H1 (cell line): ENCODE data around the gene TUBGCP6. TPM values are rescaled to one million over a fixed set of nuclear protein-coding genes. Genes with fewer than 3 reads are reported as not detected.

ENCODE experiments used
- CTCF ChIA-PET: fragments of 300-600 bp; sonication (Branson Sonifier 250); formaldehyde crosslinking; loops from one replicate; lab custom pipeline; 2021; ENCODE audit not compliant: partially characterized antibody; lab: Charles Lee
- POLR2A ChIA-PET: fragments of 300-600 bp; sonication (Branson Sonifier 250); formaldehyde crosslinking; loops from one replicate; lab custom pipeline; 2021; ENCODE audit warnings: inconsistent platforms; ENCODE audit not compliant: partially characterized antibody; lab: Charles Lee
- DNase-seq, 2 experiments: peaks; one replicate each; pipeline versions ENCODE4 v3.0.0 to v3.0.0-alpha.2; 2010 to 2022; ENCODE audit warnings: low spot score in 2 of 2, low read depth in 1 of 2, mixed read lengths in 1 of 2
- FAIRE-seq: peaks from 2 replicates; lab custom pipeline; 2011; peaks lifted over from hg19 to GRCh38; lab: Jason Lieb, UNC
- H2AFZ ChIP-seq: 2 replicates; pipeline ENCODE4 v1.8.1; 2012; ENCODE audit warnings: low read length, inconsistent platforms
- H2AK5ac ChIP-seq: 2 replicates; pipeline ENCODE4 v1.6.1; 2013; ENCODE audit warnings: low read depth, low read length
- H2BK120ac ChIP-seq: replicated peaks from 2 replicates; pipeline ENCODE3; 2013; ENCODE audit warnings: low read depth, low read length, inconsistent platforms
- H2BK12ac ChIP-seq: 2 replicates; pipeline ENCODE4 v1.6.1; 2013; ENCODE audit warnings: low read depth, low read length
- H2BK15ac ChIP-seq: 2 replicates; pipeline ENCODE4 v1.6.1; 2013; ENCODE audit warnings: low read length
- H2BK20ac ChIP-seq: 2 replicates; pipeline ENCODE4 v1.6.1; 2013; ENCODE audit warnings: low read length
- H2BK5ac ChIP-seq: 2 replicates; pipeline ENCODE4 v1.6.1; 2013; ENCODE audit warnings: low read depth, low read length
- H3K14ac ChIP-seq: 2 replicates; pipeline ENCODE4 v1.6.1; 2013; ENCODE audit warnings: inconsistent platforms; ENCODE audit not compliant: insufficient read length
- H3K18ac ChIP-seq: 2 replicates; pipeline ENCODE4 v1.6.1; 2013; ENCODE audit warnings: low read length; ENCODE audit errors: extremely low read depth
- H3K23ac ChIP-seq: 2 replicates; pipeline ENCODE4 v1.6.1; 2013; ENCODE audit warnings: inconsistent platforms; ENCODE audit not compliant: insufficient read length
- H3K23me2 ChIP-seq: 2 replicates; pipeline ENCODE4 v1.6.1; 2013; ENCODE audit warnings: low read depth, low read length
- H3K27ac ChIP-seq: 2 replicates; pipeline ENCODE4 v1.6.1; 2011; ENCODE audit warnings: low read depth, low read length, inconsistent platforms
- H3K27me3 ChIP-seq, 4 experiments: replicated peaks in 1 of 4; 1 replicate in 1 of 4; 2 replicates in 3 of 4; pipeline versions ENCODE4 v1.6.1 to v1.8.1; 2011 to 2013; ENCODE audit warnings: low read length in 3 of 4, mild to moderate bottlenecking in 3 of 4, inconsistent platforms in 2 of 4, mixed read lengths in 2 of 4, moderate library complexity in 1 of 4; ENCODE audit not compliant: control insufficient read depth in 3 of 4, insufficient read depth in 3 of 4; ENCODE audit errors: extremely low read depth in 1 of 4
- H3K36me3 ChIP-seq, 4 experiments: 2 replicates each; pipeline versions ENCODE4 v1.6.1 to v1.8.1; 2011 to 2013; ENCODE audit warnings: mild to moderate bottlenecking in 4 of 4, low read length in 3 of 4, moderate library complexity in 2 of 4, control low read depth in 1 of 4, inconsistent platforms in 1 of 4; ENCODE audit not compliant: insufficient read depth in 4 of 4, control insufficient read depth in 2 of 4
- H3K4ac ChIP-seq: replicated peaks from 2 replicates; pipeline ENCODE3; 2013; ENCODE audit warnings: low read length, low read depth, mixed read lengths, inconsistent platforms; ENCODE audit not compliant: insufficient read length
- H3K4me1 ChIP-seq, 4 experiments: replicated peaks in 1 of 4; 1 replicate in 1 of 4; 2 replicates in 3 of 4; pipeline versions ENCODE4 v1.6.1 to v1.8.1; 2011 to 2013; ENCODE audit warnings: low read length in 3 of 4, inconsistent platforms in 2 of 4, mixed read lengths in 1 of 4; ENCODE audit not compliant: insufficient read depth in 4 of 4, control insufficient read depth in 3 of 4
- H3K4me2 ChIP-seq, 2 experiments: 2 replicates each; pipeline versions ENCODE4 v1.6.1 to v1.8.1; 2011 to 2013; ENCODE audit warnings: low read depth in 2 of 2, low read length in 2 of 2, control low read depth in 1 of 2, inconsistent platforms in 1 of 2, mild to moderate bottlenecking in 1 of 2; ENCODE audit not compliant: insufficient read depth in 1 of 2
- H3K4me3 ChIP-seq, 4 experiments: fragments of 200-600, 300-600 bp in 1 of 4; sonication (generic), shearing (Covaris generic), sonication (Bioruptor Twin) in 1 of 4; 2 replicates each; pipeline versions ENCODE4 v1.5.1 to v1.8.1; 2011 to 2016; ENCODE audit warnings: low read length in 4 of 4, low read depth in 3 of 4, control low read depth in 2 of 4, inconsistent platforms in 2 of 4, mild to moderate bottlenecking in 2 of 4, mixed read lengths in 1 of 4, moderate library complexity in 1 of 4; ENCODE audit not compliant: insufficient read depth in 2 of 4; ENCODE audit errors: extremely low read depth in 1 of 4
- H3K56ac ChIP-seq: replicated peaks from 2 replicates; pipeline ENCODE3; 2013; ENCODE audit warnings: low read depth, mild to moderate bottlenecking, mixed read lengths, low read length, inconsistent platforms; ENCODE audit not compliant: insufficient read length
- H3K79me1 ChIP-seq: 2 replicates; pipeline ENCODE4 v1.6.1; 2013; ENCODE audit warnings: low read depth, low read length, control low read depth
- H3K79me2 ChIP-seq, 2 experiments: 2 replicates each; pipeline versions ENCODE4 v1.6.1 to v1.8.1; 2012 to 2013; ENCODE audit warnings: low read length in 2 of 2, mild to moderate bottlenecking in 2 of 2, inconsistent platforms in 1 of 2; ENCODE audit not compliant: insufficient read depth in 2 of 2, control insufficient read depth in 1 of 2
- H3K9ac ChIP-seq, 4 experiments: replicated peaks in 1 of 4; 1 replicate in 1 of 4; 2 replicates in 3 of 4; pipeline versions ENCODE4 v1.6.1 to v1.8.1; 2011 to 2013; ENCODE audit warnings: low read depth in 3 of 4, low read length in 3 of 4, control low read depth in 2 of 4, mild to moderate bottlenecking in 2 of 4, moderate library complexity in 2 of 4, inconsistent platforms in 1 of 4; ENCODE audit errors: extremely low read depth in 1 of 4
- H3K9me3 ChIP-seq, 2 experiments: 2 replicates each; pipeline versions ENCODE4 v1.6.1 to v1.8.1; 2012 to 2013; ENCODE audit warnings: mild to moderate bottlenecking in 2 of 2, moderate library complexity in 2 of 2, control low read depth in 1 of 2, inconsistent platforms in 1 of 2, low read depth in 1 of 2, low read length in 1 of 2, mixed read lengths in 1 of 2; ENCODE audit not compliant: insufficient read depth in 2 of 2
- H4K20me1 ChIP-seq, 2 experiments: replicated peaks in 1 of 2; 2 replicates each; pipeline versions ENCODE3 to v1.8.1; 2011 to 2013; ENCODE audit warnings: inconsistent platforms in 2 of 2, low read length in 2 of 2, mild to moderate bottlenecking in 1 of 2; ENCODE audit not compliant: insufficient read depth in 2 of 2, control insufficient read depth in 1 of 2
- H4K5ac ChIP-seq: 2 replicates; pipeline ENCODE4 v1.6.1; 2013; ENCODE audit warnings: low read length, low read depth, mixed read lengths, inconsistent platforms; ENCODE audit not compliant: insufficient read length
- H4K8ac ChIP-seq: 2 replicates; pipeline ENCODE4 v1.8.0; 2013; ENCODE audit warnings: mild to moderate bottlenecking, moderate library complexity, low read length, inconsistent platforms; ENCODE audit not compliant: insufficient read depth; ENCODE audit errors: extremely low read depth
- H4K91ac ChIP-seq: replicated peaks from 2 replicates; pipeline ENCODE3; 2013; ENCODE audit warnings: low read length, mixed read lengths, inconsistent platforms; ENCODE audit not compliant: insufficient read length
- CBX5 ChIP-seq: fragments of 300-800, 300-1000 bp; sonication (generic); IDR thresholded peaks from 2 replicates; pipeline ENCODE4 v1.7.1; 2016; ENCODE audit warnings: antibody characterized with exemption, low read length, low read depth
- HDAC2 ChIP-seq, 2 experiments: fragments of 300-600 bp in 1 of 2; sonication (generic) in 1 of 2; IDR thresholded peaks; 2 replicates each; pipeline ENCODE4 v1.6.1; 2011 to 2012; ENCODE audit warnings: low read depth in 2 of 2, low read length in 2 of 2, mild to moderate bottlenecking in 2 of 2, moderate library complexity in 2 of 2, borderline replicate concordance in 1 of 2, inconsistent platforms in 1 of 2
- MAFK ChIP-seq: IDR thresholded peaks from 2 replicates; pipeline ENCODE4 v1.6.1; 2012; ENCODE audit warnings: low read depth, mild to moderate bottlenecking, improper control_type of control experiment, low read length
- WGBS, 2 experiments: shearing (Covaris generic) in 1 of 2; methylation state at CpG; one replicate each; pipeline versions ENCODE4 v1.1.6 to v1.1.7; 2013 to 2015; ENCODE audit warnings: low lambda C conversion rate in 2 of 2, mixed read lengths in 2 of 2, inconsistent platforms in 1 of 2, low coverage in 1 of 2, missing lambda C conversion rate in 1 of 2; ENCODE audit not compliant: insufficient replicate concordance in 2 of 2, insufficient coverage in 1 of 2, insufficient read length in 1 of 2; ENCODE audit errors: extremely low coverage in 1 of 2, missing lambda C conversion rate in 1 of 2; 5-methylcytosine and 5-hydroxymethylcytosine counted together
- polyA plus RNA-seq, 7 experiments: library from polyadenylated mRNA; depleted of rRNA in 3 of 7; stranded (reverse) in 5 of 7; unstranded in 2 of 7; fragments of >200 nt in 5 of 7; fragments of 200-250 nt in 2 of 7; gene quantifications; 1 replicate in 5 of 7; 2 replicates in 1 of 7; 4 replicates in 1 of 7; pipeline versions ENCODE4 v1.2.1 to v1.2.3, GENCODE V29; 2011 to 2013; ENCODE audit warnings: missing spikeins in 2 of 7, mixed read lengths in 2 of 7
- total RNA-seq: library from RNA; stranded (reverse); fragmentation: NEBNext Ultra II Directional; extraction: Animal tissue kit (Norgen Biotek cat#: 25700); gene quantifications from 2 replicates; pipeline ENCODE4 v1.2.1, GENCODE V29; 2021
- TF ChIP-seq, protein P1 (sequence below): IDR thresholded peaks from 2 replicates; pipeline ENCODE4 v1.6.1; 2012; ENCODE audit warnings: low read length, inconsistent platforms
- TF ChIP-seq, protein P2 (sequence below): IDR thresholded peaks from 2 replicates; pipeline ENCODE4 v1.6.1; 2012; ENCODE audit warnings: inconsistent platforms

TUBGCP6 gene
- total and polyA plus RNA-seq, 2 of the 8 experiments (the other 6 are each of a cell fraction or from before 2014, with no cell fraction given): 24.2 to 24.7 TPM

DNA sequence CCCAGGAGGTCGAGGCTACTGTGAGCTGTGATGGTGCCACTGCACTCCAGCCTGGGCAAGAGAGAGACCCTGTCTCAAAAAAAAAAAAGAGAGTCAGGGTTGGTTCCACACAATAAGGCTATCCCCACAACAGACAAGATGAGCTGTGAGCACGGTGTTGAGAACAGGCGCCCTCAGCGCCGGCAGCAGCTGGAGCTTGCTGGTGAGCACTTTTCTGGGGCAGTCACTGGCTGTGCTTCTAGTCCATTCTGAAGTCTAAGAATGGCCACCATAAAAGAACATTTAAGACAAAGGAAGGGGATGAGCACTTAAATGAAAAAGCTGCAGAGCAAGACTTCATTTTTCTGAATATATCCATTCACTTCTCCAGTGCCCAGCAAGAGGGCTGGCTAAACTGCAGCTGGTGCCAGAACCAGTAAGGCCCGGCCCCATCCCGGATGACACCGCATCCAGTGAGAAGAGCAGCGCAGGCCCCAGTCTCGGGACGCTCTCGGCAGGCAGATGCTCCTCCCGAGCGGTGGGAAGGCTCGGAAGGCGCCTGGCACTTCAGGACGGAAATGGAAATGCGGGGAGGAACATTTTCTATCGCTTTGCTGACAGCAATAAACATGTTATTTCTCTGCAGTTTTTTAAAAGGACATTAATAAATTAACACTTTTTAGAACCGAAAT, 12.2 kb downstream of the TUBGCP6 start:
- Histone ChIP-seq H2AK5ac (no peak overlapping the region), H3K36me3 (no peaks in the 10 kb centered on the region; a peak in 1 of 8 replicates), H3K79me1 (peaks cover 20% of the 10 kb centered on the region), H3K23me2 (0 out of 2 replicates have a peak, but pooled peaks cover 2% of the 10 kb centered on the region), H3K79me2 (peaks cover 0 to 18% of the 10 kb centered on the region in 2 experiments; a peak in 2 of 4 replicates), H3K9me3 (no peaks in the 10 kb centered on the region; a peak in 1 of 4 replicates), H3K18ac (no peak overlapping the region), H4K91ac (no peak overlapping the region), H3K9ac (no peak overlapping the region), H3K27ac (no peak overlapping the region), H3K23ac (no peak overlapping the region), H3K14ac (no peak overlapping the region), H2BK120ac (no peak overlapping the region), H2BK5ac (no peak overlapping the region), H2BK12ac (no peak overlapping the region), H3K4me2 (no peak overlapping the region), H3K27me3 (no peaks in the 10 kb centered on the region), H3K56ac (no peak overlapping the region), H2AFZ (no peak overlapping the region), H4K8ac (no peak overlapping the region), H4K5ac (no peak overlapping the region), H3K4ac (no peak overlapping the region), H3K4me1 (peaks cover 0 to 6% (median 1%) of the 10 kb centered on the region in 4 experiments; a peak in 4 of 7 replicates), H4K20me1 (peaks cover 0 to 17% of the 10 kb centered on the region in 2 experiments), H2BK20ac (no peak overlapping the region), H2BK15ac (no peak overlapping the region), H3K4me3 (no peak overlapping the region)
- TF ChIP-seq, protein P1, sequence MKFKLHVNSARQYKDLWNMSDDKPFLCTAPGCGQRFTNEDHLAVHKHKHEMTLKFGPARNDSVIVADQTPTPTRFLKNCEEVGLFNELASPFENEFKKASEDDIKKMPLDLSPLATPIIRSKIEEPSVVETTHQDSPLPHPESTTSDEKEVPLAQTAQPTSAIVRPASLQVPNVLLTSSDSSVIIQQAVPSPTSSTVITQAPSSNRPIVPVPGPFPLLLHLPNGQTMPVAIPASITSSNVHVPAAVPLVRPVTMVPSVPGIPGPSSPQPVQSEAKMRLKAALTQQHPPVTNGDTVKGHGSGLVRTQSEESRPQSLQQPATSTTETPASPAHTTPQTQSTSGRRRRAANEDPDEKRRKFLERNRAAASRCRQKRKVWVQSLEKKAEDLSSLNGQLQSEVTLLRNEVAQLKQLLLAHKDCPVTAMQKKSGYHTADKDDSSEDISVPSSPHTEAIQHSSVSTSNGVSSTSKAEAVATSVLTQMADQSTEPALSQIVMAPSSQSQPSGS: no peak
- TF ChIP-seq MAFK (no peak), CBX5 (no peak), HDAC2 (IDR thresholded peaks at IDR 0.05; ENCODE audit: borderline replicate concordance in 1 of 2, low read depth in 2 of 2, low read length in 2 of 2) (no peak)
- TF ChIP-seq, protein P2, sequence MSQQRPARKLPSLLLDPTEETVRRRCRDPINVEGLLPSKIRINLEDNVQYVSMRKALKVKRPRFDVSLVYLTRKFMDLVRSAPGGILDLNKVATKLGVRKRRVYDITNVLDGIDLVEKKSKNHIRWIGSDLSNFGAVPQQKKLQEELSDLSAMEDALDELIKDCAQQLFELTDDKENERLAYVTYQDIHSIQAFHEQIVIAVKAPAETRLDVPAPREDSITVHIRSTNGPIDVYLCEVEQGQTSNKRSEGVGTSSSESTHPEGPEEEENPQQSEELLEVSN: no peak
- 97% methylated on average over 20 of the region's 20 CpGs; no CpG with 5 or more reads in 1 of the 2 experiments for WGBS, 2 experiments
- no peak for DNase-seq
- ChIA-PET POLR2A (interaction anchor here (1.2 kb wide), 1 partner anchor 12 kb away, joined by 3 read pairs; the partner anchor contains the start of gene TUBGCP6), CTCF (interaction anchor here (0.6 to 2.3 kb wide), 8 partner anchors 8 to 464 kb away, joined by 3 to 6 read pairs (median 4); no protein-coding TSS in a partner anchor)
- no peak for FAIRE-seq
